ENCODE results near the gene VASH1. TPM values are rescaled to one million over a fixed set of nuclear protein-coding genes. Genes with fewer than 3 reads are reported as not detected.
"Not testable (repeated sequence)": the region's sequence is repeated elsewhere in the genome, so short reads cannot be mapped to it uniquely, and the experiment has no call there.

VASH1 gene
- total RNA-seq (2014; rRNA removed; shearing (Covaris generic)), result 2.9 and 3.5 TPM in 2 replicates

- peak; percentile 22 for DNase-seq (ENCODE audit: low spot score)
Measured at GRCh38 chr14:76761136-76761959, at the start of gene VASH1. TSS of gene VASH1 (plus strand) at chr14:76761468. CDS start at chr14:76762822, 1,354 bp downstream.

DNA sequence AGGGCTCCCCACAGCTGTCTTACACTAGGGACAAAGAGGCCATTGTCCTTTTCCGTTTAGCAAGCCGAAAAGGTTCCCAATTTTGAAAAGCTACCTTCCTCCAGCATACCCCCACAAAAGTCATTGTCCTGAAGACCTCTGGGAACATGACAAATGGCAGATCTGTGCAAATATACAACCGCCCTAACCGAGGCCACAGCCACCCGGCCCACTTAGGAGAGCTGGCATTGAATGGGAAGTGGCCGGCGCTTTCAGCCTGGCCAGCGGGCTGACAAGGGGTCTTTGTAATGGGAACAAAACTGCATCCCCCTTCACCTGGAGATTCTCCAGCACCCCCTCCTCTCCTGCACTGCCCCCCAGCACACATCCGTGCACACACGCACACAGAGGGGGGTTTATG is 48.1 kb upstream of the VASH1 start:
- no peak for DNase-seq (ENCODE audit: low spot score)

- no peak for DNase-seq (ENCODE audit: low spot score)
Measured at GRCh38 chr14:76714470-76714869, 46.8 kb upstream of the VASH1 start.

DNA sequence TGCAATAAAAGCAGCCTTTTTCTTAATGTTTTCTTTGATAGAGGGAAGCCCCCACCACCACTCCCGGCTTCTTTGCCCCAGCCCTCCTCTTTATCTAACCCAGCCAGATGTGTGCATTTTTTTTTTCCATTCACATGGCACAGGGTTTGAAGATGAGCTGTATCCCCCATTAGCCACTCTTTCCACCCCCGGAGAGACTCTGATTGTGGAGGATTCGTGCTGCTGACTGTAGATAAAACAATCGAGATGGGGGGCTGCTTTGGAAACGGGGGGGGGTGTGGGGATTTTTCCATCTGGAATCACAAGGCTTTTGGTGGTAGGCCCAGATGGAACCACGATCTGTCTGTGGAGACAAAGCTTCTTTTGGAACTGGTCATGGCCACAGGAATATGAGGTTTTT is 46.2 kb upstream of the VASH1 start:
- no peak for DNase-seq (ENCODE audit: low spot score)

DNA sequence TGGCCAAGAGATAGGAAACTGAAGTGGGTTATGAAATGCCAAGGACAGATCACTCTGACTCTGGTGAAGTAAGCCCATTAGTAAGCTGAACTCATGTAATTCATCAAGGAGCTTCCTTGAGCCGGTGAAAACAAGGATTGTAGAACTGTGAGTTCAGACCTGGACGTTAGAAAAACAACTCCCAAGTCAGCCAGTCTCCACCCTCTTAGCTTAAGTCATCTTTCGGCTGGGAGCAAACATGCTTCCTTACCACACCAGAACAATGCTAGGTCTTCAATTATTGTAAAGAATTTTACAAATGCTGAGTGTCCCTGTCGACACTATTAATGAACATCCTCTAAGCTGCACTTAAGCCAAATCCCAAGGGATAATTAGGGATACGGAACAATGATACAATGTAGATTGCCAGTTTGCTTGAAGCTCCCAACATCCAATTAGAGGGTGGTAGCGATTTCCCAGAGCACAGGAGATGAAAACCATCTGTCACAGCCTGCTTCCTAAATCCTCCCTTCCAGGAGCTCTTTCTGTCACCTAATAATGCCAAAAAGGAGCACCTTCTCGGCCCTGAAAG is 45.7 kb upstream of the VASH1 start:
- DNase-seq (ENCODE audit: low spot score), result no peak

GRCh38 chr14:76716285-76716684 is 45.0 kb upstream of the VASH1 start:
- no peak for DNase-seq (ENCODE audit: low spot score)

- no peak for DNase-seq (ENCODE audit: low spot score)
Measured at GRCh38 chr14:76717508-76718290, 43.6 kb upstream of the VASH1 start.

DNA sequence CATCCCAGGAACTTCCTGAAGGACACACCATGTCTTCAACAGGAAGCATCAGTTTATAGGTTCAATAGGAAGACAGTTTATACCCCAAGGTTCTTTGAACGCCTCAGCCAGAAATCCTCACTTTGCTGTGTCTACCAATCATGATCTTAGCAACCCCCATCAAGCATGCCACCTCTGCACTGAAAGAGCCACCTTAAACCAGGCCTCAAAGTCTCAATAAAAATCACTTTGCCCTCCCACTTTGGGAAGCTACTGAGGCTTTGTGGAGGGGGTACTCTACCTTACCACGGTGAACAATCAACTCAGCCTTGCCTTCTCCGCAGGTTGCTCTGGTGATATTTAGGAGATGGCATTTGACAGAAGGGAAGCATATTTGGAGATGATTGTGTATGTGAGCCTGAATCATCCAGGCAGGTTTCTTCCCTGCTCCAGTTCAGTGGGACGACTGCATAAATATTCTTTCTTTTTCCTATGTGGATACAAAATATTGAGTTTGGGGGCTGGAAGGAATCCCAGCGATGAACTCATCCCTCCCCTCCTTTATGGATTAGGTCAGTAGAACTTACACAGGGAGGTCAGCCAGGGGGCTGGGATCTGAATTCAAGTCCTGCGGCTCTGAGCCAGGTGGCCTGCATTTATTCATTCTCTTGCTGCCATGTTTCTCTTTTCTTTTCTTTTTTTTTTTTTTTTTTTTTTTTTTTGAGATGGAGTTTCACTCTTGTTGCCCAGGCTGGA is 42.8 kb upstream of the VASH1 start:
- DNase-seq (ENCODE audit: low spot score), result no peak

- DNase-seq (ENCODE audit: low spot score), result no peak
Measured at GRCh38 chr14:76719666-76720065, 41.6 kb upstream of the VASH1 start.

GRCh38 chr14:76720382-76720813 is 40.9 kb upstream of the VASH1 start:
- DNase-seq (ENCODE audit: low spot score), result peak; percentile 26

GRCh38 chr14:76721506-76721905 is 39.8 kb upstream of the VASH1 start:
- not testable (repeated sequence) for DNase-seq (ENCODE audit: low spot score)

DNA sequence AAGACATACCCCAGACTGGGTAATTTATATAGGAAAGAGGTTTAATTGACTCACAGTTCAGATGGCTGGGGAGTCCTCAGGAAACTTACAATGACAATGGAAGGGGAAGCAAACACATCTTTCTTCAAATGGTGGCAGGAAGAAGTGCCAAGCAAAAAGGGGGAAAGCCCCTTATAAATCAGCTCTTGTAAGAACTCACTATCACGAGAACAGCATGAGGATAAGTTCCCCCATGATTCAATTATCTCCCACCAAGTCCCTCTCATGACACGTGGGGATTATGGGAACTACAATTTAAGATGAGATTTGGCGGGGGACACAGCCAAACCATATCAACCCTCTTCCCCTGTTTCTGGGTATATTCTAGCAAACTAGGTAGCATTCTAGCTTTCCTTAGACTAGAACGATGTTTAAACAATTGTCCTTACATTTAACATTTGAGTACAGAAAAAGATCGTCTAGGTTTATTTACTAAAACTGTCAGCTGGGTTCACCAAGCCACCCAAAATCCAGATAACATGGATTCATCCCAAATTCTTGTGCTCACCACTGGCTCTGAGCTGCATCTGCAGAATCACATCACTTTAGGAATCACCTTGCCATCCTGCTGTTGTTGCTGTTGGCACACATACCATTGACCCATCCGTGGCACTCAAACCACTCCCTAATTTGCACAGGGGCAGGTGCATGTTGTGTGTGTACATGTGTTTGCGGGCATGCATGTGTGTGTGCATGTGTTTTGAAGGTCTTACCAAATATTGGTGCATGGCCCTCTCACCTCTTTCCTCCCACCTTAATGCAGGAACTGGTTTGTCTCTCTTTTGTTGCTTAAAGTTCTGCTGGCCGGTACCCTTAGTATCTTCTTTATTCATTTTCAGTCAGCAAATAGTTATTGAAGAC is 36.4 kb upstream of the VASH1 start:
- DNase-seq (ENCODE audit: low spot score), result no peak

DNA sequence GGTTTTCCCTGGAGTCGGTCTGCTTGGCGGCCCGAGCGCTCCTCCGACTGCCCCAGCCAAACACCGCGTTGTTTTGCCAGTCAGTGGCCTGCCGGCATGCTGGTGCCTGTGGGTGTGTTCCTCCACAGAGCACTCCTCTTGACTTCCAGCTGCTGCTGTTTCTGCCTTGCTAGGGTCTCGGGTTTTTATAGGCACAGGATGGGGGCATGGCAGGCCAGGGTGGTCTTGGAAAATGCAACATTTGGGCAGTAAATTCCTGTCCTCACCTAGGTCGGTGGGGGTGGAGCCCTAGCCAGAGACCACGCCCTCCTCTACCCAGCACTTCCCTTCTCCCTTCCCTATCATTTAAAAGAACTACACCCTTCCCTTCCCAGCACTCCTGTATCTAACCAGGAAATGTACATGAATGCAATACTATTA is 34.7 kb upstream of the VASH1 start:
- DNase-seq (ENCODE audit: low spot score), result no peak

DNA sequence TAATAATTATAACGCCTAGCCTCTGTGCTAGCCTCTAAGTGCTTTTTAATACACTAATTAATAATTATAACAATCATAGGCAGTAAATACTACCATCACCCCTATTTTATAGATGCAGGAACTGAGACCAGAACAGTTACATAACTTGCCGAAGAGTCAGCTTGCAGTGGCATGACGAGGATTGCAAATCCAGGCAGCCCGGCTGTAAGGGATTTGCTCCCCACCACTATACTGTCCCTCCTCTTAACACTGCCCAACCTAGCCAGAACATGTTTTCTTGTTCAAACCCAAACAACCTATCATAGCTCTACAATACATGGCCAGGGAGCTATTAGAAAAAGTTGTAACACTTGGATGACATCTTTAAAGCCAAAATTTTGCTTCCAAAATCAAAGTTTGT is 33.9 kb upstream of the VASH1 start:
- no peak for DNase-seq (ENCODE audit: low spot score)

DNA sequence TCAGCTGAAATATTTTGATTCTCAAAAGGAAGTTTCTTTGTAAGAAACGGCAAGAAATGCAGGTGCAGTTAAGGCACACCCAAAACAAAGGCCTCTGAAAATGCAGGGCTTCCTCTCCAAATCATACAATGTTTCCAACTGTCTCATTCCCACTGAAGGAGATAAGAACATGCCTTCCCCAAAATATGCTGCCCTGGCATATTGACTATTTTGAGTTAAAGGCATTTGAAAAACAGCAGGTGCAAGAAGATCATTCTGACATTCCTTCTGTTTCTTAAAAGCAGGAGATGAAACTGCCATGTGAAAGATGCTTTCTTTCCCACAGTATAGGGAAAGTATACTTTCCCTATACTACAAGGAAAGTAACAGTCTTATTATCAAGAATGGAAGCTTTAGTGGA is 33.4 kb upstream of the VASH1 start:
- no peak for DNase-seq (ENCODE audit: low spot score)

GRCh38 chr14:76729258-76729657 is 32.0 kb upstream of the VASH1 start:
- no peak for DNase-seq (ENCODE audit: low spot score)

- DNase-seq (ENCODE audit: low spot score), result no peak
Measured at GRCh38 chr14:76729953-76730505, 31.2 kb upstream of the VASH1 start.

- DNase-seq (ENCODE audit: low spot score), result not testable (repeated sequence)
Measured at GRCh38 chr14:76734501-76734900, 26.8 kb upstream of the VASH1 start.

DNA sequence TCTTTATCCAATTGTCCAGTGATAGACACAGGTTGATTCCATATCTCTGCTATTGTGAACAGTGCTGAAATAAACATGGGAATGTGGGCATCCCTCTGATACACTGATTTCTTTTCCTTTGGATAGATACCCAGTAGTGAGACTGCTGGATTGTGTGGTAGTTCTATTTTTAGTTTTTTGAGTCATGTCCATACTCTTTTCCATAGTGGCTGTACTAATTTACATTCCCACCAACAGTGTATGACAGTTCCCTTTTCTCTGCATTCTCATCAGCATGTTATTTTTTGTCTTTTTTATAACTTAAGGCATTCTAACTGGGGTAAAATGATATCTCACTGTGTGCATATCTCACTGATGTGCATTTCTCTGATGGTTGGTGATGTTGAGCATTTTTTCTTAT is 24.8 kb upstream of the VASH1 start:
- DNase-seq (ENCODE audit: low spot score), result no peak

DNA sequence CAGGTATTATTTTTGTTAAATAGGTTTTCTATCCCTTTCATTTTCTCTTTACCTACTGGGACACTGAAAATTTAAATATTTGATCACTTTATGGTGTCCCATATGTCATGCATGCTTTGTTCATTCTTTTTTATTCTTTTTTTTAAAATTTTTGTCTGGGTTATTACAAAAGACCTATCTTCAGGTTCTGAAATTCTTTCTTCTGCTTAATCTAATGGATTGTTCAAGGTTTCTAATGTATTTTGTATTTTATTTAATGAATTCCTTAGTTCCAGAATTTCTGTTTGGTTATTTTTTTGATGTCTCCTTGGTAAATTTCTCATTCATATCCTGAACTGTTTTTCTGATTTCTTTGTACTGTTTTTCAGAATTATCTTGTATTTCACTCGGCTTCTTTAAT is 20.2 kb upstream of the VASH1 start:
- DNase-seq (ENCODE audit: low spot score), result no peak

GRCh38 chr14:76742185-76742584 is 19.1 kb upstream of the VASH1 start:
- DNase-seq (ENCODE audit: low spot score), result no peak
